ENCODE measurements around the gene POSTN. TPM values are rescaled to one million over a fixed set of nuclear protein-coding genes. Genes with fewer than 3 reads are reported as not detected.

POSTN gene
- total RNA-seq, 4 donors from 2014 or later = 8.3 to 28.7 (median 16.5) TPM

DNA sequence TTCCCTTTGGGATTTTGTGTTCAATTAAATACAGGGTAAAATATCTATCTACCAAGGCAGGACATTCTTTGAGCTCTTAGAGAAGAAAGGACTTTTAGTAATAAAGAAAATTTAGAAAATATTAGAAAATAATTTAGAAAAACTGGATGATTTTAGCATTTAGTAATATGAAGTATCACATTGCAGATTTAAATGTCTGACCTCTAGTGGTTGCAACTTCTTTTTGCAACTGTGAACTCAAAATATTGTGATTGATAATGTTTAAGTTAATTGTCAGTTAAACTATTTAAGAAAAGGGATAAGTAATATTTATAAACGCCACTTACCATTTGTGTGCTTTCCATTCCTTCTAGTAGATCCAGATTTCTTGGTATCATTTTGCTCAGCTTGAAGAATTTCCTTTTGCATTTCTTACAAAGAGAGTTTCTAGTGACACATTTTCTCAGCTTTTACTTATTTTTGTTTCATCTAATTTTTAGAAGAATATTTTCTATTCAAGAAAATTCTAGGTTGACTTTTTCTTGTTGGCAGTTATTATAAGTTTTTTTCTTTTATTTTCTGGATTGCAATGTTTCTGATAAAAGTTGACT lies 10.3 kb upstream of the POSTN start:
- H3K36me3 ChIP-seq = no peaks in the 10 kb centered on the region
- no peaks in the 10 kb centered on the region for H3K9me3 ChIP-seq
- no peak overlapping the region for H3K4me3 ChIP-seq
- intact Hi-C loops (cut with DNase I; ENCODE audit: low total_unique reads) = loop anchor here (10.0 kb wide), 3 partner anchors 264 to 534 kb away; partner anchors contain the start of gene CSNK1A1L
- no peak overlapping the region for H3K27ac ChIP-seq
- WGBS, 2 donors (ENCODE audit: low coverage in 1 of 2) = 54 to 71% methylated on average over 1 of the region's 1 CpG
- TF ChIP-seq POLR2AphosphoS5 (IDR thresholded peaks at IDR 0.05) (no peak), EP300 (IDR thresholded peaks at IDR 0.05; ENCODE audit: low read depth) (no peak), POLR2A (IDR thresholded peaks at IDR 0.05) (no peak)
- TF ChIP-seq, protein P1, sequence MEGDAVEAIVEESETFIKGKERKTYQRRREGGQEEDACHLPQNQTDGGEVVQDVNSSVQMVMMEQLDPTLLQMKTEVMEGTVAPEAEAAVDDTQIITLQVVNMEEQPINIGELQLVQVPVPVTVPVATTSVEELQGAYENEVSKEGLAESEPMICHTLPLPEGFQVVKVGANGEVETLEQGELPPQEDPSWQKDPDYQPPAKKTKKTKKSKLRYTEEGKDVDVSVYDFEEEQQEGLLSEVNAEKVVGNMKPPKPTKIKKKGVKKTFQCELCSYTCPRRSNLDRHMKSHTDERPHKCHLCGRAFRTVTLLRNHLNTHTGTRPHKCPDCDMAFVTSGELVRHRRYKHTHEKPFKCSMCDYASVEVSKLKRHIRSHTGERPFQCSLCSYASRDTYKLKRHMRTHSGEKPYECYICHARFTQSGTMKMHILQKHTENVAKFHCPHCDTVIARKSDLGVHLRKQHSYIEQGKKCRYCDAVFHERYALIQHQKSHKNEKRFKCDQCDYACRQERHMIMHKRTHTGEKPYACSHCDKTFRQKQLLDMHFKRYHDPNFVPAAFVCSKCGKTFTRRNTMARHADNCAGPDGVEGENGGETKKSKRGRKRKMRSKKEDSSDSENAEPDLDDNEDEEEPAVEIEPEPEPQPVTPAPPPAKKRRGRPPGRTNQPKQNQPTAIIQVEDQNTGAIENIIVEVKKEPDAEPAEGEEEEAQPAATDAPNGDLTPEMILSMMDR (IDR thresholded peaks at IDR 0.05) = peak in 1 of 5 experiments; percentile 27
- no peaks in the 10 kb centered on the region for H3K4me1 ChIP-seq
- DNase-seq = no peak
- in situ Hi-C loops (cut with MboI; ENCODE audit: low pct_ligation_motif_present in 1 of 4, low pct_unique_long_range_greater_than_20kb in 1 of 4, low sequenced_read_pairs in 3 of 4) = loop anchor here in 3 of 4 donors (10.0 to 25.0 kb wide), 3 partner anchors 497 to 522 kb away; partner anchors contain the start of gene CSNK1A1L (in 2 of the 3)
- H3K27me3 ChIP-seq = no peaks in the 10 kb centered on the region

- Histone ChIP-seq H3K4me1 (no peaks in the 10 kb centered on the region), H3K27me3 (no peaks in the 10 kb centered on the region), H3K4me3 (no peak overlapping the region), H3K9me3 (no peaks in the 10 kb centered on the region), H3K27ac (no peak overlapping the region), H3K36me3 (no peaks in the 10 kb centered on the region)
- 66 to 67% methylated on average over 5 of the region's 5 CpGs for WGBS, 2 donors (ENCODE audit: low coverage in 1 of 2)
- DNase-seq = no peak
- TF ChIP-seq, protein P1 (IDR thresholded peaks at IDR 0.05) = peak in 4 of 5 experiments; percentile 24 to 44 (median 34)
- no peak for TF ChIP-seq POLR2A (IDR thresholded peaks at IDR 0.05)
- intact Hi-C loops (cut with DNase I; ENCODE audit: low total_unique reads) = loop anchor here (10.0 kb wide), 3 partner anchors 258 to 528 kb away; partner anchors contain the start of gene CSNK1A1L
- in situ Hi-C loops (cut with MboI; ENCODE audit: low pct_ligation_motif_present in 1 of 4, low pct_unique_long_range_greater_than_20kb in 1 of 4, low sequenced_read_pairs in 3 of 4) = loop anchor here in 3 of 4 donors (10.0 to 25.0 kb wide), 3 partner anchors 491 to 516 kb away; partner anchors contain the start of gene CSNK1A1L (in 2 of the 3)
Measured at GRCh38 chr13:37602733-37603381, 4.3 kb upstream of the POSTN start.

DNA sequence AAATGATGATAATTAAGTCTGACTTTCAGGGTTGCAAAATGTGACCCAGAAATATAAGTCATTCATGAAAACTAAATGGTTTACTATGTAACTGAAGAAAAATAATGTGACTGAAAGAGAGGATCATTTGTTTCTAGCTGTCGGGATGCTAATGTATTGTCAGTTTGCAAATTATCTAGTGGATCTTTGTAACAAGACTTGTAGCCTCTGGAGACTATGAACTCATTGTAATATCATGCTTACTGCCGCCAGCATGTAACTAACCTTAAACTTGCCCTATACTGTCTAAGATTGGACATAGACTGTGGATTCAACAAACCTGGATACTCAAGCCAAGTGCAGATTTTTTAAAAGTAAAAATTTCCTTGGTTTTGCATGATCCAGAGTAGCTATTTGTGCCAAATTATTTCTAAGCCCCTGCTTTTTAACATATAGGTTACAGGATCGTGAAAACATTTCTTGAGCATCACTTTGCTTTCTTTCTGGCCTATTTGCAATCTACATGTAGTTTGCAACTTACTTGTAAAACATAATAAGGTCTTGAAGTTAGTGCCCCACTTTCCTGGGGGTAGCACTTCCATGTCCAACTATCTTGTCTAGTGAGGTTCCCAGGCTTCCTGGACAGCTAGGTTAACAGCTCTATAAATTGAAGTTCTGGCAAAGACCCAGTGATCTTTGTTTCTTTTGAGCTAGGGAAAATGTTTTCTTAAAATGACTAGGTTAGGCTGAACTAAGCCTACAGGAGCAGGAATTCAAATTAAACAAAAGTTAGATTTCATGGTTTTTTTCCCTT lies 3.3 kb upstream of the POSTN start:
- no peaks in the 10 kb centered on the region for H3K36me3 ChIP-seq
- in situ Hi-C loops (cut with MboI; ENCODE audit: low pct_ligation_motif_present in 1 of 4, low pct_unique_long_range_greater_than_20kb in 1 of 4, low sequenced_read_pairs in 3 of 4) (loop anchor here in 3 of 4 donors (10.0 to 25.0 kb wide), 3 partner anchors 490 to 515 kb away; partner anchors contain the start of gene CSNK1A1L (in 2 of the 3)), intact Hi-C loops (cut with DNase I; ENCODE audit: low total_unique reads) (loop anchor here (10.0 kb wide), 3 partner anchors 257 to 527 kb away; partner anchors contain the start of gene CSNK1A1L)
- 68 to 71% methylated on average over 3 of the region's 3 CpGs for WGBS, 2 donors (ENCODE audit: low coverage in 1 of 2)
- H3K9me3 ChIP-seq = no peaks in the 10 kb centered on the region
- H3K27me3 ChIP-seq = no peaks in the 10 kb centered on the region
- no peaks in the 10 kb centered on the region for H3K4me1 ChIP-seq
- no peak for DNase-seq
- H3K27ac ChIP-seq = no peak overlapping the region
- TF ChIP-seq POLR2AphosphoS5 (IDR thresholded peaks at IDR 0.05) (no peak), POLR2A (IDR thresholded peaks at IDR 0.05) (no peak), EP300 (IDR thresholded peaks at IDR 0.05; ENCODE audit: low read depth) (no peak)
- TF ChIP-seq, protein P1 (IDR thresholded peaks at IDR 0.05) = no peak
- no peak overlapping the region for H3K4me3 ChIP-seq

DNA sequence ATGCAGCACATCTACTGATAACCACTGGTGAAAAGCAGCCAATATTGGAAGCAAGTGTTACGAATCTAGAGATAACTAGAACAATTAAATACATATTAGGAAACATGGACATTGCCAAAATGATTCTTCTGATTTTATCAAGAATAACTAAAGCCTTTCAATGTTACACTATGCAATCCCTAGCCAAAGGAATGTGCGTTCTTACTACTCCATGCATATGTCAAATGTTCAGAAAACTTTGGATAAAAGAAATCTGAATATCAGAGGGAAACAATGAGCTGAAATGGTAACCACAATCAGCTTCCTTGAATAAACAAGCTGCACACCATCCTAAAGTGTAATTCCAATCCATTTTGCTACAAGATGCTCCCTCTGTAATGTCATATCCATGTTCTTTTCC lies 951 bp upstream of the POSTN start:
- no peak for DNase-seq
- no peaks in the 10 kb centered on the region for H3K36me3 ChIP-seq
- H3K27me3 ChIP-seq = no peaks in the 10 kb centered on the region
- in situ Hi-C loops (cut with MboI; ENCODE audit: low pct_ligation_motif_present in 1 of 4, low pct_unique_long_range_greater_than_20kb in 1 of 4, low sequenced_read_pairs in 3 of 4) = no loop called here
- H3K4me3 ChIP-seq = no peak overlapping the region
- no peak overlapping the region for H3K27ac ChIP-seq
- intact Hi-C loops (cut with DNase I; ENCODE audit: low total_unique reads) = no loop called here
- H3K9me3 ChIP-seq = no peaks in the 10 kb centered on the region
- 59 to 92% methylated on average over 2 of the region's 2 CpGs for whole genome bisulfite sequencing, 2 donors (ENCODE audit: low coverage in 1 of 2)
- TF ChIP-seq POLR2A (IDR thresholded peaks at IDR 0.05) (no peak), POLR2AphosphoS5 (IDR thresholded peaks at IDR 0.05) (no peak), EP300 (IDR thresholded peaks at IDR 0.05; ENCODE audit: low read depth) (no peak)
- TF ChIP-seq, protein P1 (IDR thresholded peaks at IDR 0.05) = no peak
- H3K4me1 ChIP-seq = no peaks in the 10 kb centered on the region
